GM08714 (cell line): Measurements from ENCODE around the gene ADI1.
"Not testable (repeated sequence)": the region's sequence is repeated elsewhere in the genome, so short reads cannot be mapped to it uniquely, and the experiment has no call there.

Source experiments
- H3K4me3 ChIP-seq: fragments of 200-500 bp; sonication (Bioruptor generic); 2 replicates; pipeline ENCODE4 v1.5.1; 2014; ENCODE audit warnings: mild to moderate bottlenecking, low read length, inconsistent platforms
- ZNF274 ChIP-seq: IDR thresholded peaks from 2 replicates; pipeline ENCODE4 v1.6.1; 2012; ENCODE audit warnings: mild to moderate bottlenecking, low read depth, low read length

ADI1 gene

GRCh38 chr2:3463186-3463835 lies 56.0 kb downstream of the ADI1 start:
- TF ChIP-seq ZNF274: no peak
- H3K4me3 ChIP-seq: no peak overlapping the region

- no peak for TF ChIP-seq ZNF274
Observed at GRCh38 chr2:3462493-3463104, 56.7 kb downstream of the ADI1 start.

GRCh38 chr2:3461801-3462492 lies 57.4 kb downstream of the ADI1 start:
- H3K4me3 ChIP-seq: no peak overlapping the region
- no peak for TF ChIP-seq ZNF274

More at GRCh38 chr2:3462493-3463104, 56.7 kb downstream of the ADI1 start:
- H3K4me3 ChIP-seq: no peak overlapping the region

GRCh38 chr2:3460831-3461800 lies 58.2 kb downstream of the ADI1 start:
- TF ChIP-seq ZNF274: no peak
- no peak overlapping the region for H3K4me3 ChIP-seq

- TF ChIP-seq ZNF274: no peak
- H3K4me3 ChIP-seq: no peak overlapping the region
Observed at GRCh38 chr2:3460156-3460555, 59.2 kb downstream of the ADI1 start.

DNA sequence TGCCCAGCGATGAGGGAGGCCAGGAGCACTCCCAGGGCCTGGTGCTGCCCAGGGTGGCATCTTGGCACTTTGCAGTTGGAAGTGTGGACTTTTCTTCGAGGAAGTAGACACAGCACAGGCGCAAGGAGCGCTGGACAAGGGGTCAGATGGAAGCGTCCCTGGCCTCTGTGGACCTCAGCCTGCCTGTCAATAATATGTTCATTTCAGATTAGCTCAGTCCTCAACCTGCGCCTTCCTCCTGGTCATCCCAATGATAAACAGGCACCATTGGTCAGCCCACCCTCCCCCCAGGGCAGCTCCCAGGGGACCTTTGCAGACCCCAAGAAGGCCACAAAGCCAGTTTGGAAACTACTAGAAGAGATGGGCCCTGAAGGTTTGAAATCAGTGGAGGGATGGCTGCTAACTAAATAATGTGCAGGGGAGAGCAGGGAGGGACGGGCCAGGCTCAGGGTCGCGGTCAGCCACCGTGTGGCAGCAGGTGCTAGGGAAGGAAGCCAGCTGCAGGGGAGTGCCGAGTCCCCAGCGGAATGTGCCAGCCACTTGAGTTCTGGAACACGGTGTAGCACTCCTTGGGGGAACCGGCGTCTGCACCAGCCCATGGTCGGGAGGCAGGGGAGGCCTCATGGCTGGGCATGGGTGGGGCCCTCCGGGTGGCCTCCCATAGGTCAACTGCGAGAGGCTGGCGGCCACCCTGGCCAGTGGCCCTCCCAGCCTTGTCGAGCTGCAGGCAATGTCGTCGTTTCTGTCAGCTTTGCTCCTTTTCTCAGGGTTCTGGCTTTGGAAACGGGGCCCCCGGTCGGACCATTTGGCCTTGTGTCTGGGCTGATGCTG lies 59.9 kb downstream of the ADI1 start:
- no peak overlapping the region for H3K4me3 ChIP-seq
- TF ChIP-seq ZNF274: no peak

- no peak for TF ChIP-seq ZNF274
- H3K4me3 ChIP-seq: no peak overlapping the region
Observed at GRCh38 chr2:3458396-3459184, 60.7 kb downstream of the ADI1 start.

- no peak overlapping the region for H3K4me3 ChIP-seq
- no peak for TF ChIP-seq ZNF274
Observed at GRCh38 chr2:3457524-3458395, 61.6 kb downstream of the ADI1 start.

GRCh38 chr2:3456125-3456524 lies 63.2 kb downstream of the ADI1 start:
- no peak for TF ChIP-seq ZNF274

GRCh38 chr2:3454802-3455201 lies 64.5 kb downstream of the ADI1 start:
- H3K4me3 ChIP-seq: no peak overlapping the region
- TF ChIP-seq ZNF274: no peak

More at GRCh38 chr2:3456125-3456524, 63.2 kb downstream of the ADI1 start:
- H3K4me3 ChIP-seq: no peak overlapping the region

- not testable (repeated sequence) for H3K4me3 ChIP-seq
Observed at GRCh38 chr2:3454005-3454404, 65.3 kb downstream of the ADI1 start.

GRCh38 chr2:3453190-3453999 lies 65.9 kb downstream of the ADI1 start:
- no peak for TF ChIP-seq ZNF274
- H3K4me3 ChIP-seq: no peak overlapping the region
